K562 (cell line): Measurements from ENCODE around the gene FAM167B.

Source experiments
- CBFB ChIP-seq: sonication (generic); formaldehyde crosslinking; IDR thresholded peaks from 2 replicates; pipeline ENCODE4 v1.4.0; 2020; ENCODE audit warnings: mild to moderate bottlenecking, missing genetic modification reagents
- CC2D1A ChIP-seq: fragments of 450-650 bp; IDR thresholded peaks from 2 replicates; pipeline ENCODE4 v1.6.1; 2017; ENCODE audit warnings: mild to moderate bottlenecking
- NFIX ChIP-seq: fragments of 250-450 bp; sonication (Bioruptor Pico); IDR thresholded peaks from 2 replicates; pipeline ENCODE4 v1.4.0; 2020; ENCODE audit warnings: low read depth, mild to moderate bottlenecking, moderate library complexity
- POLR2AphosphoS5 ChIP-seq: IDR thresholded peaks from 2 replicates; pipeline ENCODE4 v1.6.1; 2011; ENCODE audit warnings: mild to moderate bottlenecking, low read depth, low read length, moderate library complexity; ENCODE audit not compliant: control insufficient read depth, insufficient read depth
- XRCC3 ChIP-seq: fragments of 450-650 bp; IDR thresholded peaks from 2 replicates; pipeline ENCODE4 v1.6.1; 2017; ENCODE audit warnings: mild to moderate bottlenecking, moderate library complexity
- ZNF224 ChIP-seq: sonication (generic); formaldehyde crosslinking; IDR thresholded peaks from 2 replicates; pipeline ENCODE4 v1.8.0; 2022; ENCODE audit warnings: mild to moderate bottlenecking, missing genetic modification reagents
- TF ChIP-seq, protein P1 (sequence below), 3 experiments: IDR thresholded peaks in 2 of 3; conservative IDR thresholded peaks in 1 of 3; 2 replicates each; pipeline ENCODE4 v1.5.1; 2011 to 2012; ENCODE audit warnings: low read length in 3 of 3, mild to moderate bottlenecking in 3 of 3, control low read depth in 2 of 3, improper control_type of control experiment in 1 of 3, inconsistent platforms in 1 of 3, low read depth in 1 of 3, mixed read lengths in 1 of 3, moderate library complexity in 1 of 3; ENCODE audit not compliant: insufficient read depth in 2 of 3

- TF ChIP-seq NFIX (CRISPR knock-in tag) (no peak), CBFB (CRISPR knock-in tag) (no peak), POLR2AphosphoS5 (no peak), ZNF224 (no peak), CC2D1A (no peak), XRCC3 (no peak)
- TF ChIP-seq, protein P1, sequence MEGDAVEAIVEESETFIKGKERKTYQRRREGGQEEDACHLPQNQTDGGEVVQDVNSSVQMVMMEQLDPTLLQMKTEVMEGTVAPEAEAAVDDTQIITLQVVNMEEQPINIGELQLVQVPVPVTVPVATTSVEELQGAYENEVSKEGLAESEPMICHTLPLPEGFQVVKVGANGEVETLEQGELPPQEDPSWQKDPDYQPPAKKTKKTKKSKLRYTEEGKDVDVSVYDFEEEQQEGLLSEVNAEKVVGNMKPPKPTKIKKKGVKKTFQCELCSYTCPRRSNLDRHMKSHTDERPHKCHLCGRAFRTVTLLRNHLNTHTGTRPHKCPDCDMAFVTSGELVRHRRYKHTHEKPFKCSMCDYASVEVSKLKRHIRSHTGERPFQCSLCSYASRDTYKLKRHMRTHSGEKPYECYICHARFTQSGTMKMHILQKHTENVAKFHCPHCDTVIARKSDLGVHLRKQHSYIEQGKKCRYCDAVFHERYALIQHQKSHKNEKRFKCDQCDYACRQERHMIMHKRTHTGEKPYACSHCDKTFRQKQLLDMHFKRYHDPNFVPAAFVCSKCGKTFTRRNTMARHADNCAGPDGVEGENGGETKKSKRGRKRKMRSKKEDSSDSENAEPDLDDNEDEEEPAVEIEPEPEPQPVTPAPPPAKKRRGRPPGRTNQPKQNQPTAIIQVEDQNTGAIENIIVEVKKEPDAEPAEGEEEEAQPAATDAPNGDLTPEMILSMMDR (IDR thresholded peaks at IDR 0.05 in 2 of 3, conservative IDR thresholded peaks at IDR 0.05 in 1 of 3; ENCODE audit: insufficient read depth in 2 of 3, low read depth in 1 of 3, low read length in 3 of 3): no peak
Observed at GRCh38 chr1:32272557-32273390, 25.8 kb downstream of the FAM167B start.
